ENCODE measurements around the gene SELENOS. TPM values are rescaled to one million over a fixed set of nuclear protein-coding genes. Genes with fewer than 3 reads are reported as not detected.

SELENOS gene
- total RNA-seq, 1 donor from 2014 or later, result 39.3 TPM

- peak; percentile 67 for ATAC-seq
- DNase-seq, result peak; percentile 46
- intact Hi-C loops (cut with micrococcal nuclease), result loop anchor here (2.0 to 5.0 kb wide), 2 partner anchors 166 to 244 kb away; no protein-coding TSS in a partner anchor
Measured at GRCh38 chr15:101258238-101259144, 18.8 kb downstream of the SELENOS start.

- intact Hi-C loops (cut with micrococcal nuclease), result loop anchor here (5.0 kb wide), 1 partner anchor 164 kb away; no protein-coding TSS in a partner anchor
- DNase-seq (no peak), ATAC-seq (no peak)
Measured at GRCh38 chr15:101256757-101257156, 20.5 kb downstream of the SELENOS start.

- no peak for DNase-seq
- intact Hi-C loops (cut with micrococcal nuclease), result loop anchor here (5.0 kb wide), 1 partner anchor 163 kb away; no protein-coding TSS in a partner anchor
- ATAC-seq, result peak; percentile 44
Measured at GRCh38 chr15:101255615-101256241, 21.6 kb downstream of the SELENOS start.

- ATAC-seq, result no peak
- intact Hi-C loops (cut with micrococcal nuclease), result loop anchor here (5.0 kb wide), 1 partner anchor 163 kb away; no protein-coding TSS in a partner anchor
- no peak for DNase-seq
Measured at GRCh38 chr15:101255051-101255395, 22.3 kb downstream of the SELENOS start.

GRCh38 chr15:101254157-101255050, 22.9 kb downstream of the SELENOS start:
- DNase-seq (no peak), ATAC-seq (no peak)
- intact Hi-C loops (cut with micrococcal nuclease), result loop anchor here (5.0 kb wide), 1 partner anchor 162 kb away; no protein-coding TSS in a partner anchor

GRCh38 chr15:101252836-101253235, 24.4 kb downstream of the SELENOS start:
- intact Hi-C loops (cut with micrococcal nuclease), result no loop called here
- DNase-seq (no peak), ATAC-seq (no peak)

GRCh38 chr15:101251830-101252820, 25.2 kb downstream of the SELENOS start, which contains the start of gene CHSY1:
CHSY1 (minus strand) TSS chr15:101252048; CDS start chr15:101251456, 592 bp downstream.
- intact Hi-C loops (cut with micrococcal nuclease), result no loop called here
- ATAC-seq (peak; percentile 89), DNase-seq (peak; percentile 97)

- ATAC-seq (peak; percentile 60), DNase-seq (peak; percentile 56)
- intact Hi-C loops (cut with micrococcal nuclease), result no loop called here
Measured at GRCh38 chr15:101250873-101251829, 26.1 kb downstream of the SELENOS start.

- ATAC-seq (peak; percentile 7), DNase-seq (no peak)
- intact Hi-C loops (cut with micrococcal nuclease), result no loop called here
Measured at GRCh38 chr15:101250341-101250831, 26.9 kb downstream of the SELENOS start.

GRCh38 chr15:101248274-101248673, 29.0 kb downstream of the SELENOS start:
- DNase-seq (no peak), ATAC-seq (no peak)
- intact Hi-C loops (cut with micrococcal nuclease), result no loop called here

- intact Hi-C loops (cut with micrococcal nuclease), result no loop called here
- ATAC-seq (no peak), DNase-seq (no peak)
Measured at GRCh38 chr15:101246824-101247745, 30.2 kb downstream of the SELENOS start.

- DNase-seq, result no peak
- ATAC-seq, result no peak
- intact Hi-C loops (cut with micrococcal nuclease), result no loop called here
Measured at GRCh38 chr15:101246391-101246790, 30.9 kb downstream of the SELENOS start.

GRCh38 chr15:101244889-101245668, 32.2 kb downstream of the SELENOS start:
- DNase-seq (no peak), ATAC-seq (no peak)
- intact Hi-C loops (cut with micrococcal nuclease), result no loop called here

- DNase-seq (no peak), ATAC-seq (no peak)
- intact Hi-C loops (cut with micrococcal nuclease), result no loop called here
Measured at GRCh38 chr15:101244036-101244781, 33.1 kb downstream of the SELENOS start.
